Smooth muscle cell of the coronary artery (primary cell): ENCODE results near the gene PXDC1. TPM values are rescaled to one million over a fixed set of nuclear protein-coding genes. Genes with fewer than 3 reads are reported as not detected.

ENCODE experiments used
- total RNA-seq: library from RNA; depleted of rRNA; stranded (reverse); fragments of >200 nt; gene quantifications from 2 replicates; pipeline ENCODE4 v1.2.3, GENCODE V29; 2014; ENCODE audit warnings: low replicate concordance

The PXDC1 gene
- 39.0 and 103 TPM in 2 replicates for total RNA-seq

GRCh38 chr6:3751077-3751729, at the start of gene PXDC1:
Gene PXDC1 (minus strand): TSS chr6:3751713. CDS start chr6:3751531, 182 bp downstream.

Other genes starting within 250 kb of the PXDC1 start
- 11.9 and 14.4 TPM in 2 replicates for gene FAM50B, start 97.7 kb upstream of the PXDC1 start, total RNA-seq